HFF-Myc (cell line): ENCODE data around the gene STXBP5.

ENCODE experiments used
- DNase-seq: peaks from one replicate; pipeline ENCODE4 v3.0.0-alpha.2; 2011; ENCODE audit warnings: low read depth; ENCODE audit errors: extremely low read depth
- H3K4me3 ChIP-seq: replicated peaks from 2 replicates; pipeline ENCODE4 v1.5.1; 2011; ENCODE audit warnings: low read depth, mild to moderate bottlenecking, control low read depth, low read length
- CTCF ChIP-seq: IDR thresholded peaks from 2 replicates; pipeline ENCODE4 v1.5.1; 2012; ENCODE audit warnings: mild to moderate bottlenecking, low read depth, low read length, control low read depth; ENCODE audit errors: missing control alignments

Gene STXBP5

DNA sequence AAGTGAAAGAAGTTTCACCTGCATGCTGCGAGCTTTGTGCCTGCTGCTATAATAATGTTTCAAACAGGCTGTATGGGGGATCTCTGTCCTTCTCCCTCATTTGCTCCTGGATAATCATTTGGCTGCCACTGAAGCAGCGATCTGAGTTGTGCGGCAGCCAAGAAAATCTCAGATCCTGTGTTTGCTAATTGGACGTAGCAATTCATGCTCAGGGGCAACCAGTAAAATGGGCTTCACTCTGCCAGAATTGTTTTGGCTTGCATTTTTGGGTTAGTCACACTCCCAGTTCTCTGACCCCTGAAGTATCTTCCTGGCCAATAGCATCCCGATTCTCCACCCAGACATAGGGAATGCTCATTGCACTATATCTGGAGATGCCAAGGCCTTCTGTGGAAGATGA, 13.7 kb upstream of the STXBP5 start:
- H3K4me3 ChIP-seq: no peak overlapping the region
- DNase-seq: no peak
- no peak for TF ChIP-seq CTCF

DNA sequence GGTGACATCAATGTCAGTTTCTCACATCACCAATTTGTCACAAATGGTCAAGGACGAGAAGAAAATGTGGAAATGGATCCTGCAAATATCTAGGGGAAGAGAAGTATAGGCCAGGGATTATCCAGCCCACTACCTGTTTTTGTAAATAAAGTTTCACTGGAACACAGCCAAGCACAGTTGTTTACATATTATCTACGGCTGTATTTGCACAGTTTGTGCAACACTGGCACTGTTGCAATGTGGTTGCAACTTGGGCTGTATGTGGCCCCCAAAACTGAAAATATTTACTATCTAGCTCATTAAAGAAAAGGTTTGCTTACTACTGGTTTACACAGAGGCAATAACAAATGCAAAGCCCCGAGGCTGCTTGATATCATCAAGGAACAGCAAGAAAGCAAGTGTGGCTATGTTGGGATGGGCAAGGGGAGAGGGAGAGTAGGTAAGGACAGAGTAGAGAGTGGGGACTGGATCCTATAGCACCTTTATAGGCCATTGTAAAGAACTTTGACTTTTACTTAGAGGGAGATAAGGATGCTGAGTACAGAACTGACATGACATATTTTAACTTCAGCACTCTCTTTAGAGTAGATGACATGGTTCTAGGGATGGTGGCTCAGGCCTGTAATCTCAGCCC, 11.8 kb upstream of the STXBP5 start:
- DNase-seq: no peak

DNA sequence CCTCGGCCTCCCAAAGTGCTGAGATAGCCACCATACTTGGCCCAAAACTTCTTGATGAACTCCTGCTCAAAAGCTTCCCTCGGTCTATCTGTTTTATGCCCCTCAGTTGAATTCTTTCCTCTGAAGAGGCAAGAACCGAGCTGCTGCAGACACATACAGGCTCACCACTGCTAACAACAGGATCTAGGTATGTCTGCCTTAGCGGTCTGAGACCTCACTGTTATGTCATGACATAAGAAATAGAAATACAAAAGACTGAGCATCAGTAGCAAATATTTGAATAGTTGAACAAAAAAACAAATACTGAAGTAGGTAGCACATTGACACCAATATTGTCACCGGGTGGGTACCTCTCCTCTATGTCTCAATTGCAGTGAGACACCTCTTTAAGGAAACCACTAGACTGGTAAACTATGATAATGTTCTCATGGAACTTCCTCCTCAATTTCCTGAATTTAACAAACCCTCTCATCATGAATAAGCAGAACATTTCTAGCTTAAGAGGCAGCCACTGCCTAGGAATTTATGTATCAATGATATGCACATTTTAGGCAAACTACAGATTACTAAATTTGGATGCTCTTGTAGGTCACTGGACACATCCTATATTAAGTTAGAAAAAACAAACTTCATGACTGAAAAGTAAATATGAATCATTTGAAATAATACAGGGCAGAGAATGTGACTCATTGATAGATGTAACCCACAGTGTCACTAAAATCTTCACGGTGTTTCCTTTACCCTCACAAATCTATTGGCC, 9.4 kb upstream of the STXBP5 start:
- no peak for DNase-seq
- no peak for TF ChIP-seq CTCF
- H3K4me3 ChIP-seq: no peak overlapping the region

More for the DNA sequence above, 11.8 kb upstream of the STXBP5 start:
- no peak overlapping the region for H3K4me3 ChIP-seq
- TF ChIP-seq CTCF: no peak

- no peak for TF ChIP-seq CTCF
- DNase-seq: no peak
- H3K4me3 ChIP-seq: no peak overlapping the region
These were observed 8.7 kb upstream of the STXBP5 start for GRCh38 chr6:147195510-147195909.

- no peak for DNase-seq
- H3K4me3 ChIP-seq: no peak overlapping the region
- no peak for TF ChIP-seq CTCF
These were observed 8.2 kb upstream of the STXBP5 start for GRCh38 chr6:147195987-147196386.

GRCh38 chr6:147200711-147201110, 3.5 kb upstream of the STXBP5 start:
- no peak for TF ChIP-seq CTCF
- no peak overlapping the region for H3K4me3 ChIP-seq
- no peak for DNase-seq
